ENCODE results near the gene FAM81A. TPM values are rescaled to one million over a fixed set of nuclear protein-coding genes. Genes with fewer than 3 reads are reported as not detected.

Gene FAM81A
- total RNA-seq, 4 donors from 2014 or later: 0.15 to 1.3 (median 0.68) TPM

- H3K36me3 ChIP-seq: no peaks in the 10 kb centered on the region
- H3K4me3 ChIP-seq: no peak overlapping the region
- no peaks in the 10 kb centered on the region for H3K4me1 ChIP-seq
- ATAC-seq: no peak
- no peak overlapping the region for H3K27ac ChIP-seq
- H3K9me3 ChIP-seq: no peaks in the 10 kb centered on the region
- no peaks in the 10 kb centered on the region for H3K27me3 ChIP-seq
- TF ChIP-seq EP300 (IDR thresholded peaks at IDR 0.05) (no peak), POLR2A (IDR thresholded peaks at IDR 0.05) (no peak), POLR2AphosphoS5 (IDR thresholded peaks at IDR 0.05) (no peak), CTCF (IDR thresholded peaks at IDR 0.05) (no peak)
- WGBS, 2 donors (ENCODE audit: low coverage in 1 of 2): 70 to 73% methylated on average over 2 to 3 of the region's 3 CpGs
Measured at GRCh38 chr15:59557581-59557980, 119.6 kb downstream of the FAM81A start.

DNA sequence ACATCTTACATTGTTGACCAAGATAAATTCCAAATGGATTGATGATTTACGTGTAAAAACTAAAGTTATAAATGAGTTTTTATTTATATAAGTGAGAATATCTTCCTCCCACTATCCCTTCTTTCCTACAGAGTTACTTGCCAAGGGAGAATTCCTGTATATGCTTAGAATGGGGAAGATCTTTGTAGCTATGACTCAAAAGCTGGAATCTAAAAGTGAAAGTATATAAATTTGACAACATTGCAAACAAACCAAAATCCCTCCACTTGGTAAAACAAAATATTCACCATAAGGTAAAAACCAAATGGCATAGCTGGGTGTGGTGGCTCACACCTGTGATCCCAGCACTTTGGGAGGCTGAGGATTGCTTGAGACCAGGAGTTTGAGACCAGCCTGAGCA, 120.9 kb downstream of the FAM81A start:
- Histone ChIP-seq H3K27me3 (no peaks in the 10 kb centered on the region), H3K27ac (no peak overlapping the region), H3K4me3 (no peak overlapping the region), H3K4me1 (no peaks in the 10 kb centered on the region), H3K9me3 (no peaks in the 10 kb centered on the region), H3K36me3 (no peaks in the 10 kb centered on the region)
- 44 to 50% methylated on average over 1 of the region's 1 CpG for whole genome bisulfite sequencing, 2 donors (ENCODE audit: low coverage in 1 of 2)
- no peak for ATAC-seq
- TF ChIP-seq POLR2A (IDR thresholded peaks at IDR 0.05) (no peak), CTCF (IDR thresholded peaks at IDR 0.05) (no peak), EP300 (IDR thresholded peaks at IDR 0.05) (no peak), POLR2AphosphoS5 (IDR thresholded peaks at IDR 0.05) (no peak)

GRCh38 chr15:59561547-59561946, 123.6 kb downstream of the FAM81A start:
- TF ChIP-seq CTCF (IDR thresholded peaks at IDR 0.05): no peak
- no peaks in the 10 kb centered on the region for H3K4me1 ChIP-seq

GRCh38 chr15:59562448-59563186, 124.6 kb downstream of the FAM81A start:
- peaks cover 0 to 23% (median 0%) of the 10 kb centered on the region in 3 donors for H3K9me3 ChIP-seq
- no peak for ATAC-seq
- TF ChIP-seq EP300 (IDR thresholded peaks at IDR 0.05) (no peak), POLR2AphosphoS5 (IDR thresholded peaks at IDR 0.05) (no peak), CTCF (IDR thresholded peaks at IDR 0.05) (no peak), POLR2A (IDR thresholded peaks at IDR 0.05) (no peak)
- no peak overlapping the region for H3K27ac ChIP-seq
- H3K27me3 ChIP-seq: no peaks in the 10 kb centered on the region
- 88 to 100% methylated on average over 1 to 2 of the region's 2 CpGs for WGBS, 2 donors (ENCODE audit: low coverage in 1 of 2)
- no peaks in the 10 kb centered on the region for H3K36me3 ChIP-seq
- no peak overlapping the region for H3K4me3 ChIP-seq
- H3K4me1 ChIP-seq: no peaks in the 10 kb centered on the region

More at GRCh38 chr15:59561547-59561946, 123.6 kb downstream of the FAM81A start:
- Histone ChIP-seq H3K9me3 (peaks cover 0 to 20% (median 0%) of the 10 kb centered on the region in 3 donors), H3K27me3 (no peaks in the 10 kb centered on the region), H3K4me3 (no peak overlapping the region), H3K27ac (no peak overlapping the region), H3K36me3 (no peaks in the 10 kb centered on the region)
- WGBS, 2 donors (ENCODE audit: low coverage in 1 of 2): 88 to 97% methylated on average over 3 of the region's 4 CpGs
- no peak for ATAC-seq

DNA sequence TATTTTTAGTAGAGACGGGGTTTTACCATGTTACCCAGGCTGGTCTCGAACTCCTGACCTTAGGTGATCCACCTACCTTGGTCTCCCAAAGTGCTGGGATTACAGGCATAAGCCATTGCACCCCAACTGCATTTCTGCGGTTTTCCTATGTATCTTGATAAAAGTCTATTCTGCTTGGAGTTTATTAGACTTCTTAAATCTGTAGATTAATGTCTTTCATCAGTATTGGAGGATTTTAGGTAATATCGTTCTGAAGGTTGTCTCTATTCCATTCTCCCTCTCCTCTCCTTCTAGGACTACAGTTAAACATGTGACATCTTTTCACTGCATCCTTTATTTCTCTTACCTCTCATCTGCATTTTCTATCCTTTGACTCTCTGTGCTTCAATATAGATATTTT, 127.3 kb downstream of the FAM81A start:
- no peak for ATAC-seq

More for the DNA sequence above, 127.3 kb downstream of the FAM81A start:
- Histone ChIP-seq H3K4me1 (no peaks in the 10 kb centered on the region), H3K9me3 (peaks cover 0 to 23% (median 0%) of the 10 kb centered on the region in 3 donors), H3K27ac (no peak overlapping the region), H3K36me3 (no peaks in the 10 kb centered on the region), H3K4me3 (no peak overlapping the region), H3K27me3 (no peaks in the 10 kb centered on the region)
- WGBS, 2 donors (ENCODE audit: low coverage in 1 of 2): 83 to 86% methylated on average over 1 to 4 of the region's 4 CpGs
- no peak for TF ChIP-seq POLR2A (IDR thresholded peaks at IDR 0.05)
- TF ChIP-seq EP300 (IDR thresholded peaks at IDR 0.05): no peak
- TF ChIP-seq POLR2AphosphoS5 (IDR thresholded peaks at IDR 0.05): no peak

All from gastroesophageal sphincter (tissue), 4 donors.